Testis (tissue), 2 donors: ENCODE results near the gene STXBP2.

Experiments
- POLR2A ChIP-seq: fragments of 450-650 bp; IDR thresholded peaks from one replicate; pipeline ENCODE4 v1.6.1; 2017; ENCODE audit warnings: antibody characterized with exemption, mild to moderate bottlenecking, moderate library complexity
- TF ChIP-seq, protein P1 (sequence below), 3 experiments: fragments of 450-650 bp in 2 of 3; fragments of 200-600 bp in 1 of 3; sonication (generic) in 1 of 3; IDR thresholded peaks; one replicate each; pipeline ENCODE4 v1.5.1; 2016 to 2019; ENCODE audit warnings: antibody characterized with exemption in 3 of 3, mild to moderate bottlenecking in 2 of 3, moderate library complexity in 1 of 3

- TF ChIP-seq, protein P1, sequence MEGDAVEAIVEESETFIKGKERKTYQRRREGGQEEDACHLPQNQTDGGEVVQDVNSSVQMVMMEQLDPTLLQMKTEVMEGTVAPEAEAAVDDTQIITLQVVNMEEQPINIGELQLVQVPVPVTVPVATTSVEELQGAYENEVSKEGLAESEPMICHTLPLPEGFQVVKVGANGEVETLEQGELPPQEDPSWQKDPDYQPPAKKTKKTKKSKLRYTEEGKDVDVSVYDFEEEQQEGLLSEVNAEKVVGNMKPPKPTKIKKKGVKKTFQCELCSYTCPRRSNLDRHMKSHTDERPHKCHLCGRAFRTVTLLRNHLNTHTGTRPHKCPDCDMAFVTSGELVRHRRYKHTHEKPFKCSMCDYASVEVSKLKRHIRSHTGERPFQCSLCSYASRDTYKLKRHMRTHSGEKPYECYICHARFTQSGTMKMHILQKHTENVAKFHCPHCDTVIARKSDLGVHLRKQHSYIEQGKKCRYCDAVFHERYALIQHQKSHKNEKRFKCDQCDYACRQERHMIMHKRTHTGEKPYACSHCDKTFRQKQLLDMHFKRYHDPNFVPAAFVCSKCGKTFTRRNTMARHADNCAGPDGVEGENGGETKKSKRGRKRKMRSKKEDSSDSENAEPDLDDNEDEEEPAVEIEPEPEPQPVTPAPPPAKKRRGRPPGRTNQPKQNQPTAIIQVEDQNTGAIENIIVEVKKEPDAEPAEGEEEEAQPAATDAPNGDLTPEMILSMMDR (IDR thresholded peaks at IDR 0.05): no peak
- TF ChIP-seq POLR2A: no peak
Observed at GRCh38 chr19:7650148-7650547, 13.2 kb downstream of the STXBP2 start.
